CD4-positive, alpha-beta T cell treated with Interferon gamma for 1 hour (primary cell): ENCODE data around the gene CEBPG.

Source experiments
- DNase-seq: peaks from one replicate; pipeline ENCODE4 v3.0.0-alpha.2; 2020

CEBPG gene

GRCh38 chr19:33373453-33374235 is at the start of gene CEBPG:
CEBPG (plus strand) TSS chr19:33373709; CDS start chr19:33379240, 5,531 bp downstream.
- DNase-seq = peak; percentile 91

- no peak for DNase-seq
These were observed 48.9 kb upstream of the CEBPG start for GRCh38 chr19:33324628-33325027.

DNA sequence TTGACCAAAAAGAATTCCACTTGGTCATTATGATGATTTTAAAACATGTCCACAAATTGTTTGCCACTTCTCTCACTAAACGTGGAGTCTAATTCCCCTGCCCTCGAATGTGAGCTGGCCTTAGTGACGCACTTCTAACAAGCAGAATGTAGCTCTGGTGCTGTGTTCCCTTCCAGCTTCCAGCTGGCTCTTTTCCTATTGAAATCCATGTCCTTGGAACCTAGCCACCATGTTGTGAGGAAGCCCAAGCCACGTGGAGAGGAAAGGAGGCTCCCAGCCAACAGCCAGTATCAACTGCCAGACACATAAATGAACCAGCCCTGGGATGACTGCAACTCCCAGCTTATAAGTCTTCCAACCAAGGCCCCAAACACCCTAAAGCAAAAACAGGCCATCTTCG is 47.6 kb upstream of the CEBPG start:
- no peak for DNase-seq

GRCh38 chr19:33329060-33329459 is 44.4 kb upstream of the CEBPG start:
- DNase-seq = no peak

- DNase-seq = no peak
These were observed 43.8 kb upstream of the CEBPG start for GRCh38 chr19:33329736-33330135.

DNA sequence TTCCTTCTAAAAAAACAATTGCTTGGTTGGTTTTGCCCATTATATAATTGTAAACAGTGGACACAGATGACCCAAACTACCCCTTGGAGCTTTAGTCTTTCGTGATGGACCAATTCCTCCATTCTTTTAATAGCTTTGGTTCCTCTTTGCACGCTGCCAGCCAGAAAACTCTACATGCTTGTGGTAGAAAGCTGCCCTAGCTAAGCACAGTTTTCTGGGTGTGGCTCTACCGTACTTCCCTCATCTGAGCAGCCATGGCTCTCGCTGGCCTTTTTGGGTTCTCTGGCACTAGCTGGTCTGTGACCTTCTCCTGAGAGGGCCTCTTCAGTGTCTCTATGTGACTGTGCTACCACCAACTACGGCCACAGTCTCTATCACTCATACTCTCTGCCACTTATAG is 41.3 kb upstream of the CEBPG start:
- peak; percentile 30 for DNase-seq

GRCh38 chr19:33333151-33333550 is 40.4 kb upstream of the CEBPG start:
- DNase-seq = no peak

GRCh38 chr19:33333642-33334041 is 39.9 kb upstream of the CEBPG start:
- DNase-seq = no peak

DNA sequence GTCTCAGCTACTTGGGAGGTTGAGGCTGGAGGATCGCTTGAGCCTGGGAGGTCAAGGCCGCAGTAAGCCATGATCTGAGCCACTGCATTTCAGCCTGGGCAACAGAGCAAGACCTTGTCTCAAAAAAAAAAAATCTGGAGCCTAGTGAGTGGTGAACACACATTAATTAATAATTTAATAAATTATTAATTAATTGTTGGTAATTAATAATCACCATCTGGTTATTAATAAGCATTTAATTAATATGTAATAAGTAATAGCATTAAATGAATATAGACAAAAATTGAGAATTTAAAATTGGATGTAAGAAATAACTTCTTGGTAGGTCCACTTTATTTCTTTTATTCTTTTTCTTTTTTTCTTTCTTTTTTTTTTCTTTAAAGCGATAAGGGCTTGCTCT is 39.2 kb upstream of the CEBPG start:
- DNase-seq = no peak

GRCh38 chr19:33335446-33335845 is 38.1 kb upstream of the CEBPG start:
- DNase-seq = no peak

DNA sequence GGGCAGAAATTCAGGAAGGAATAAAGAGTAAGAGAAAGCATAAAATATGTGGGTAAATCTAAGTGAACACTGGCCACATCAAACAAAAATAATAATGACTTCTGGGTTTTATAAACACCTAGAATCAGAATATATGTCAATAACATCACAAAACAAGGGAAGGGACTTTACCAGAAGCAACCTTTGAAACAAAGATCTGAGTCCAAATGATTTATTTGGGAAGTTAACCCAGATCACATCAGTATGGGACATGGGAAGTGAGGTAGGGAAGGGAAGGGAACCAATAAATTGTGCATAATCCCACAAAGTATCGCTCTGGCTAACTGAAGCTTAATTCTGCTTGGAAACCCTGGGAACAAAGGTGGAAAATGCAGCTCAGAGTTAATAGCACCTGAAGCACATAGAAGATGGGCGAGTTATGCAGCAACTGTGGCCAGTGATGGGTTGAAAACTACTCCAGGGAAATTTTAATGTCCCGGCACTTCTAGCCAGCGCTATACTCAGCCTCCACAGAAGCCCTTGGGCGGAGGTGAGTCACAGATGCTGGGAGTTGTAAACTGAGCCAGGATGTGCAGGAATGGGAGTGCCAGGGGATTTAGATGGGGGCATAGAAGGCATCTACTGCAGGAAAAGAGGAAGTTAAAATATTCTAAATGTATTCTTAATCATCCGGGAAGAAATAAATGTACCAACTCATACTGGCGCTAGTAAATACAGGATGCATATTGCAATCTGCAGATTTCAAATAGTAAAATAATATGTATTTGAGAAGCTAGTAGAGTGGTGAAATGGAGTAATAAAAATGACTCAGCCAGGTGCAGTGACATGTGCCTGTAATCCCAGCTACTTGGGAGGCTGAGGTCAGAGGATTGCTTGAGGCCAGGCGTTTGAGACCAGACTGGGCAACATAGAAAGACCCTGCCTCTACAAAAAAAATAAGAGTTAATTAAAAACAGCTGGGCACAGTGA is 34.2 kb upstream of the CEBPG start:
- no peak for DNase-seq

- DNase-seq = no peak
These were observed 32.5 kb upstream of the CEBPG start for GRCh38 chr19:33340991-33341390.

DNA sequence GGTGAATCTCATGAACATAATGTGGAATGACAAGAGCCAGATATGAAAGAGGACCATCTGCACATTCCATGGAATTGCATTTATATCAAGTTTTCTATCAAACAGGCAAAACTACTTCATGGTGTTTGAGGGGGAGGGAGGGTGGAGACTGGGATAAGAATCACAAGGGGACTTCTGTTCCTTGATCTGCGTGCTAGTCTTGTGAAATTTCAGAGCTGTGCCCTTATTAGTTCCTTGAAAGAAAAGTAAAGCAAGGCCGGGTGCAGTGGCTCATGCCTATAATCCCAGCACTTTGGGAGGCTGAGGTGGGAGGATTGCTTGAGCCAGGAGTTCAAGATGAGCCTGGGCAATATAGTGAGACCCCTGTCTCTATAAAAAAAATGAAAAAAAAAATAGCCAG is 30.2 kb upstream of the CEBPG start:
- no peak for DNase-seq

- no peak for DNase-seq
These were observed 29.5 kb upstream of the CEBPG start for GRCh38 chr19:33343859-33344572.

DNA sequence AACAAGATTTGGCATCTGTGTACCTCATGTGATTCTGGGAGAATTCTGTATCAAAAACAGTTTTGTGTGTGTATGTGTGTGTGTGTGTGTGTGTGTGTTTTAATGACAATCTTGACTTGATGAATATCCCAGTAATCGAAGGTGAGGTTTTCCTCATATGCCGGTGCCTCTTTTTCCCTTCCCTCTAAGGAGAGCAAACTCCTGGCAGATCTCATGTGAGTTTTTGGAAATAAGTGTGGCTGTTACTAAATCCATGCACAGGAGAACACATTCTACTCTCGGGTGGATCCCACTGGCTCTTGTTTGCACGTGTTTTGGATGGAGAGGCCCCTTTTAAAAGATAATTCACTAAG is 29.0 kb upstream of the CEBPG start:
- no peak for DNase-seq

GRCh38 chr19:33345163-33345562 is 28.3 kb upstream of the CEBPG start:
- DNase-seq = no peak

- DNase-seq = no peak
These were observed 26.8 kb upstream of the CEBPG start for GRCh38 chr19:33346665-33347064.

- no peak for DNase-seq
These were observed 26.2 kb upstream of the CEBPG start for GRCh38 chr19:33347300-33347699.

DNA sequence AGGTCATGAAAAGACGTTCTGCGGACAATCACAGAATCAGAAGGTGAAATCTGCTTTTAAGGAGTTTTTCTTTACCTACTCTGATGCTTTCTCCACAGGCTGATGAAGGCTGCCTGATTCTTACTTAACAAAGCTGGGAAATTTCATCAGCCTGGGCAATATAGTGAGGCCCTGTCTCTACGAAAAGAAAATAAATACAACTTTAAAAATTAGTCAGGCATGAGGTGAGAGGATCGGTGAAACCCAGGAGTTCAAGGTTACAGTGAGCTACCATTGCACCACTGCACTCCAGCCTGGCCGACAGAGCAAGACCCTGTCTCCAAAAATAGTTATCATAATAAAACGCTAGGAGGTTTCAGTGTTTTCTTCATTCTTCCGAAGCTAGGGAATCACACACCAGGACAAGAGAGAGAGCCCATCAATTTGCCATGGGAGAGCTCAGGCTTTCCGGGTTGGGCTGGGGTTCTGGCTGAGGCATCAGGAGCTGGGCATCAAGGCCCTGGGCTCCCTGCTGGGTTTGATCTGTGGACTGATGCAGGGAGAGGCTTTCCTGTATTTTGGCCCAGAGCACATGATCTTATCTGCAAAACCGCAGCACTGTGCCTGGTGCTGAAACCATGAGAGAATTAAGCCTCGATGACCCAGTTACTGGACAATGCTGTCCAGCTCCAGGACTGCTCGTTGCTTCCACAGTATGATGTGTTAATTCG is 25.1 kb upstream of the CEBPG start:
- no peak for DNase-seq

DNA sequence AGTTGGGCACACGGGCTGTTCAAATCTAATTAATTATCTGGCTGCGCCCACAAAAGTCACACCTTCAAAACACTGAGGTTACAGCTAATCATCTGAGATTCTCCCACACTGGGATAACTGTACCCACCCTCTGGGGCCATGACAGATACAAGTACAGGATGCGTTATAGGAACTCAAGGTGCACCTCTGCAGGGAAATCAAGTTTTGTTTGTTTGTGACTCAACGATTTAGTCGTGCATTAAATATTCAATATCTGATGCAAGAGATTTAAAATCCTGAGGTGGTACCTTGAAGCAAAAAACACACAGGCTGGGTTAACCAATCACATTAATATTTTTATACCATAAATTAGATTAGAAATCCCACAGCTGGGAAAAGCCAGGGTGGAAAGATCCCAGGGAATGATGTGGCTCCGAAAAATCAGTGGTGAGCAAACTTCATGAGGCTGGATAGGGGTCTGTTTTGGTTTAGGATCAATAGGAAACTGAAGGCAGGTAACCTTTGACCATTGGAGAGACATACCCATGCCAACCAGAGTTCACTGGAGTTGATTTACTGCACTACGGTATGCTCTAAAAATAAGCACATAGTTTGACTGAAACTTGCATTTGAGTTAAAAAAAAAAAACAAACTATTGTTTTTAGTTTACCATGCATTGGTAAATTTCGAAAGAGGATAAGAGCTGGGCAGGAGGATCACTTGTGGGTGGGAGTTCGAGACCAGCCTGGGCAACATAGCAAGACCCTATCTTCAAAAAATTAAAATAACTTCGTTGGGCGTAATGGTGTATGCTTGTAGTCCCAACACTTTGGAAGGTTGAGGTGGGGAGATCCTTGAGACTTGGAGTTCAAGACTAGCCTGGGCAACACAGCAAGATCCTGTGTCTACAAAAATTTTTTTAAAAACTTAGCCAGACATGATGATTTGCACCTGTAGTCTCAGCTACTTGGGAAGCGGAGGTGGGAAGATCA is 23.9 kb upstream of the CEBPG start:
- DNase-seq = no peak

DNA sequence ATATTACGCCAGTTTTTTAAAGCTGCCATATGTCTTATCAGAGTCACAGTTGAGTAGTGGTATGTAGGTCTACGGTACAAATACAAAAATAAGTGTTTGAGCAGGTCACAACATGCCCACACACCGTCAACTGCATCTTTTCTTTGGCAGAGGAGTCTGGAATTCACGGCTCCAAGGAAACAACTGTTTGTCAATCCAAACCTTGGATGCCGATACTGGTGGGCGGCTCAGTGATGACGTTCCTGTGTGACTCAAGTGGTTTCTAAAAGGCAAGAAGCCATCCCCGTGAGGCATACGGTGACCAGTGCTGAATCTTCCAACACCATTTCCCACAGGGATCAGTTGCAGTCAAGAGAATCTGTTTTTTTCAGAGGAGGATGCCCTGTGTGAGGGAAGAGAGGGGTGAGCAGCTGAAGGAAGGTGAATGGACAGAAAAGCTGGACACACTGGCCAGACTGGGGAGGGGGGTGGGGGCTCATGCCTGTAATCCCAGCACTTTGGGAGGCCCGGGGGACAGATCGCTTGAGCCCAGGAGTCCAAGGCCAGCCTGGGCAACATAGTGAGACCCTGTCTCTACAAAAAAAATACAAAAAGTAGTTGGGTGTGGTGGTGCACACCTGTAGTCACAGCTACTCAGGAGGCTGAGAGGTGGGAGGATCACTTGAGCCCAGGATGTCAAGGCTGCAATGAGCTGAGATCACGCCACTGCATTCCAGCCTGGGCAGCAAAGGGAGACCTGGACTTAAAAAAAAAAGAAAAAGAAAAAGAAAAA is 22.8 kb upstream of the CEBPG start:
- DNase-seq = no peak
